Hepatocyte (in vitro differentiated cells): Measurements from ENCODE around the gene COA4. TPM values are rescaled to one million over a fixed set of nuclear protein-coding genes. Genes with fewer than 3 reads are reported as not detected.
"Not testable (repeated sequence)": the region's sequence is repeated elsewhere in the genome, so short reads cannot be mapped to it uniquely, and the experiment has no call there.

Experiments
- DNase-seq: peaks from one replicate; pipeline ENCODE4 v3.0.0-alpha.2; 2016; ENCODE audit warnings: low spot score
- H2AFZ ChIP-seq: fragments of 200-600 bp; sonication (generic); 2 replicates; pipeline ENCODE4 v1.6.0; 2016; ENCODE audit warnings: antibody characterized with exemption, mild to moderate bottlenecking
- H3K27ac ChIP-seq: fragments of 200-600 bp; sonication (generic); 2 replicates; pipeline ENCODE4 v1.5.1; 2016; ENCODE audit warnings: mild to moderate bottlenecking
- H3K27me3 ChIP-seq: fragments of 200-600 bp; sonication (generic); 2 replicates; pipeline ENCODE4 v1.6.1; 2016
- H3K36me3 ChIP-seq: fragments of 200-600 bp; sonication (generic); replicated peaks from 2 replicates; pipeline ENCODE4 v1.5.1; 2016; ENCODE audit warnings: low read depth; ENCODE audit not compliant: insufficient read depth
- H3K4me1 ChIP-seq: fragments of 200-600 bp; sonication (generic); 2 replicates; pipeline ENCODE4 v1.5.1; 2016; ENCODE audit warnings: mild to moderate bottlenecking, moderate library complexity; ENCODE audit not compliant: insufficient read depth
- H3K4me2 ChIP-seq: fragments of 200-600 bp; sonication (generic); 2 replicates; pipeline ENCODE4 v1.6.0; 2016
- H3K4me3 ChIP-seq: fragments of 200-600 bp; sonication (generic); 2 replicates; pipeline ENCODE4 v1.5.1; 2016; ENCODE audit warnings: mild to moderate bottlenecking
- H3K79me2 ChIP-seq: fragments of 200-600 bp; sonication (generic); 2 replicates; pipeline ENCODE4 v1.6.0; 2017; ENCODE audit warnings: mild to moderate bottlenecking
- H3K9me2 ChIP-seq: fragments of 200-600 bp; sonication (generic); replicated peaks from 2 replicates; pipeline ENCODE4 v1.6.0; 2017; ENCODE audit warnings: mild to moderate bottlenecking; ENCODE audit not compliant: insufficient read depth
- H3K9me3 ChIP-seq: fragments of 200-600 bp; sonication (generic); 2 replicates; pipeline ENCODE4 v1.5.1; 2016; ENCODE audit warnings: low read depth, mild to moderate bottlenecking
- H4K20me1 ChIP-seq: fragments of 200-600 bp; sonication (generic); 2 replicates; pipeline ENCODE4 v1.6.0; 2016; ENCODE audit warnings: mild to moderate bottlenecking; ENCODE audit not compliant: insufficient read depth, poor library complexity, severe bottlenecking
- EZH2 ChIP-seq: fragments of 200-600 bp; sonication (generic); IDR thresholded peaks from 2 replicates; pipeline ENCODE4 v1.6.1; 2016; ENCODE audit warnings: antibody characterized with exemption, mild to moderate bottlenecking, borderline replicate concordance
- EZH2phosphoT487 ChIP-seq: fragments of 200-600 bp; sonication (generic); IDR thresholded peaks from one replicate; pipeline ENCODE4 v1.6.1; 2018; ENCODE audit warnings: antibody characterized with exemption, mild to moderate bottlenecking, low read depth, moderate library complexity; ENCODE audit not compliant: unreplicated experiment, severe bottlenecking
- WGBS: methylation state at CpG from one replicate; pipeline ENCODE4 v1.1.6; 2016; ENCODE audit warnings: low lambda C conversion rate; ENCODE audit errors: missing lambda C conversion rate; 5-methylcytosine and 5-hydroxymethylcytosine counted together
- polyA plus RNA-seq: library from polyadenylated mRNA; unstranded; fragments of >200 nt; fragmentation: Nextera tagmentation; extraction: Ambion mirVana; gene quantifications from 2 replicates; pipeline ENCODE4 v1.2.1, GENCODE V29; 2016
- total RNA-seq: library from RNA; depleted of rRNA; stranded (reverse); fragments of >200 nt; gene quantifications from 2 replicates; pipeline ENCODE4 v1.2.3, GENCODE V29; 2014
- TF ChIP-seq, protein P1 (sequence below): fragments of 200-600 bp; sonication (generic); IDR thresholded peaks from 2 replicates; pipeline ENCODE4 v1.5.1; 2016; ENCODE audit warnings: antibody characterized with exemption, mild to moderate bottlenecking; ENCODE audit not compliant: poor library complexity

The COA4 gene
- total and polyA plus RNA-seq, 2 experiments from 2014 or later = 99.4 to 125 TPM

- H3K4me3 ChIP-seq = no peak overlapping the region
- TF ChIP-seq EZH2phosphoT487 (no peak), EZH2 (no peak)
- TF ChIP-seq, protein P1, sequence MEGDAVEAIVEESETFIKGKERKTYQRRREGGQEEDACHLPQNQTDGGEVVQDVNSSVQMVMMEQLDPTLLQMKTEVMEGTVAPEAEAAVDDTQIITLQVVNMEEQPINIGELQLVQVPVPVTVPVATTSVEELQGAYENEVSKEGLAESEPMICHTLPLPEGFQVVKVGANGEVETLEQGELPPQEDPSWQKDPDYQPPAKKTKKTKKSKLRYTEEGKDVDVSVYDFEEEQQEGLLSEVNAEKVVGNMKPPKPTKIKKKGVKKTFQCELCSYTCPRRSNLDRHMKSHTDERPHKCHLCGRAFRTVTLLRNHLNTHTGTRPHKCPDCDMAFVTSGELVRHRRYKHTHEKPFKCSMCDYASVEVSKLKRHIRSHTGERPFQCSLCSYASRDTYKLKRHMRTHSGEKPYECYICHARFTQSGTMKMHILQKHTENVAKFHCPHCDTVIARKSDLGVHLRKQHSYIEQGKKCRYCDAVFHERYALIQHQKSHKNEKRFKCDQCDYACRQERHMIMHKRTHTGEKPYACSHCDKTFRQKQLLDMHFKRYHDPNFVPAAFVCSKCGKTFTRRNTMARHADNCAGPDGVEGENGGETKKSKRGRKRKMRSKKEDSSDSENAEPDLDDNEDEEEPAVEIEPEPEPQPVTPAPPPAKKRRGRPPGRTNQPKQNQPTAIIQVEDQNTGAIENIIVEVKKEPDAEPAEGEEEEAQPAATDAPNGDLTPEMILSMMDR = no peak
- H2AFZ ChIP-seq = no peak overlapping the region
- no peak overlapping the region for H3K4me2 ChIP-seq
- H3K36me3 ChIP-seq = peaks cover 3% of the 10 kb centered on the region
- no peak for DNase-seq
- no peaks in the 10 kb centered on the region for H3K4me1 ChIP-seq
- 61% methylated on average over 1 of the region's 1 CpG for WGBS
- no peaks in the 10 kb centered on the region for H3K27me3 ChIP-seq
- H3K9me2 ChIP-seq = no peaks in the 10 kb centered on the region
- H3K9me3 ChIP-seq = no peaks in the 10 kb centered on the region
- H3K27ac ChIP-seq = no peak overlapping the region
- no peaks in the 10 kb centered on the region for H4K20me1 ChIP-seq
- no peaks in the 10 kb centered on the region for H3K79me2 ChIP-seq
These were observed 12.4 kb upstream of the COA4 start for GRCh38 chr11:73889019-73889418.

DNA sequence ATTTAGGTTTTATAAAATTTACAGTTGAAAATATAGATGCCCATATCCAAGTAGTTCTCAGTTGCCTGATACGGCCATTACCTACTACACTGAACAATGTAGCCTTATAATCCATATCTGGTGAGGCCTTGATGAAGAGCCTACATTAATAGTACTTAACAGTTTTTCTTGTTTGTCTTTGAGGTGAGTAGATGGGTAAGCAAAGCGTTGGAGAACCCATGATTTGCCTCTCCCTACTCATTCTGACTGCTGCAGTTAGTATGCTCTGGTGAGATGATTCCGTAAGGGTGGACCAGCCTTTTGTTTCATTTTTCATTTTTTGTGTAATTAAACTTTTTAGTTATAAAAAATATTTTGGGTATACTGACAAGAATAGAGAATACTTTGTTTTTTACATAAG, 11.6 kb upstream of the COA4 start:
- no peak overlapping the region for H3K4me3 ChIP-seq
- H4K20me1 ChIP-seq = no peaks in the 10 kb centered on the region
- no peak for DNase-seq
- no peaks in the 10 kb centered on the region for H3K4me1 ChIP-seq
- TF ChIP-seq EZH2 (no peak), EZH2phosphoT487 (no peak)
- TF ChIP-seq, protein P1 = no peak
- H2AFZ ChIP-seq = no peak overlapping the region
- no peak overlapping the region for H3K27ac ChIP-seq
- peaks cover 3% of the 10 kb centered on the region for H3K36me3 ChIP-seq
- H3K4me2 ChIP-seq = no peak overlapping the region
- H3K9me2 ChIP-seq = no peaks in the 10 kb centered on the region
- no peaks in the 10 kb centered on the region for H3K27me3 ChIP-seq
- WGBS = 91% methylated on average over 3 of the region's 3 CpGs
- no peaks in the 10 kb centered on the region for H3K9me3 ChIP-seq
- H3K79me2 ChIP-seq = no peaks in the 10 kb centered on the region

DNA sequence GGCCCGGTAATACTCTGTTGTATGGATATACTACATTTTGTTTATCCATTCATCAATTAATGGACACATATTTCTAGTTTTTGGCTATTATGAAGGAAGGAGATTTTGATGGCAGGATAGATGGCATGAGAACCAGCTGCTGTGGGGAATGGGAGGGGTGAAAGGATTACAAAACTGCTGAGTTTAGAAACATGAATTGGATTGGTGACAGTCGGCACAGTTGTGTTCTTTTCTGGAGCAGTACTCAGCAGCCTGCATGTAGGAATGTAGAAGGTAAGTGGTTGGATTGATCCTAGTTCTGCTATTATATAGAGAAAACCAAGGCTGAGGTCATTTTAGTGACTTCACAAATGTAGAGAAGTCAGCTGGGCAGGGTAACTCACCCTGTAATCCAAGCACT, 7.2 kb upstream of the COA4 start:
- WGBS = 96% methylated on average over 2 of the region's 2 CpGs
- DNase-seq = no peak
- no peaks in the 10 kb centered on the region for H3K79me2 ChIP-seq

GRCh38 chr11:73880449-73880848, 3.8 kb upstream of the COA4 start:
- H3K27me3 ChIP-seq, H3K27ac ChIP-seq, H2AFZ ChIP-seq, H3K4me3 ChIP-seq, H3K36me3 ChIP-seq, H3K4me2 ChIP-seq, H4K20me1 ChIP-seq, H3K4me1 ChIP-seq, H3K9me3 ChIP-seq, H3K9me2 ChIP-seq, DNase-seq: not testable (repeated sequence)
- 80% methylated on average over 10 of the region's 10 CpGs for WGBS
- H3K79me2 ChIP-seq = peaks cover 21% of the 10 kb centered on the region

More for the DNA sequence above, 7.2 kb upstream of the COA4 start:
- Histone ChIP-seq H3K27me3 (no peaks in the 10 kb centered on the region), H3K36me3 (no peaks in the 10 kb centered on the region), H3K4me3 (no peak overlapping the region), H2AFZ (no peak overlapping the region), H3K9me2 (no peaks in the 10 kb centered on the region), H3K4me1 (no peaks in the 10 kb centered on the region), H4K20me1 (no peaks in the 10 kb centered on the region), H3K27ac (no peak overlapping the region), H3K4me2 (no peak overlapping the region), H3K9me3 (no peaks in the 10 kb centered on the region)
- TF ChIP-seq, protein P1 = no peak
